Right atrium auricular region (tissue), 2 donors: Measurements from ENCODE around the gene HMOX2. TPM values are rescaled to one million over a fixed set of nuclear protein-coding genes. Genes with fewer than 3 reads are reported as not detected.
A peak's percentile ranks its signal among the peaks of the same experiment; 100 is the strongest.

Experiments used
- DNase-seq: peaks from one replicate; pipeline ENCODE4 v3.0.0-alpha.2; 2019; ENCODE audit warnings: low spot score
- H3K27ac ChIP-seq, 2 donors: fragments of 200-600 bp; sonication (generic); 1 replicate in 1 of 2; 2 replicates in 1 of 2; pipeline ENCODE4 v1.5.1; 2016 to 2019
- H3K27me3 ChIP-seq, 2 donors: fragments of 200-600 bp; sonication (generic); one replicate each; pipeline versions ENCODE4 v1.5.1 to v1.6.0; 2017 to 2019
- H3K36me3 ChIP-seq: fragments of 200-600 bp; sonication (generic); one replicate; pipeline ENCODE4 v1.5.1; 2016
- H3K4me1 ChIP-seq, 2 donors: fragments of 200-600 bp; sonication (generic); one replicate each; pipeline versions ENCODE4 v1.5.1 to v1.6.0; 2017 to 2019
- H3K4me3 ChIP-seq, 2 donors: fragments of 200-600 bp; sonication (generic); 1 replicate in 1 of 2; 2 replicates in 1 of 2; pipeline ENCODE4 v1.5.1; 2017 to 2019; ENCODE audit warnings: mild to moderate bottlenecking in 1 of 2, moderate library complexity in 1 of 2
- H3K9me3 ChIP-seq, 2 donors: fragments of 200-600 bp; sonication (generic); one replicate each; pipeline ENCODE4 v1.5.1; 2019
- CTCF ChIP-seq, 2 donors: fragments of 200-600 bp; sonication (generic); IDR thresholded peaks; one replicate each; pipeline ENCODE4 v1.5.1; 2019; ENCODE audit warnings: antibody characterized with exemption in 2 of 2
- total RNA-seq, 2 donors: library from RNA; depleted of rRNA; stranded (reverse); fragments of >200 nt; gene quantifications; one replicate each; pipeline ENCODE4 v1.1.0, GENCODE V29; 2016

Gene HMOX2
- 100 to 1,000 TPM in 1 of 2 donors, 10 to 100 TPM in 1; 98.7 to 101 TPM for total RNA-seq

- peak in 1 of 2 donors; percentile 49 for TF ChIP-seq CTCF (IDR thresholded peaks at IDR 0.05)
- peaks cover 0 to 40% of the 10 kb centered on the region in 2 donors for H3K4me1 ChIP-seq
Observed at GRCh38 chr16:4475880-4476788, at the start of gene HMOX2. HMOX2 (plus strand) TSS chr16:4476398; CDS start chr16:4505525, 29,127 bp downstream.

GRCh38 chr16:4426722-4427372, 49.4 kb upstream of the HMOX2 start:
- Histone ChIP-seq H3K4me1 (peaks cover 0 to 25% of the 10 kb centered on the region in 2 donors), H3K27me3 (no peaks in the 10 kb centered on the region), H3K9me3 (no peaks in the 10 kb centered on the region), H3K27ac (peak overlapping the region in 1 of 2 donors; percentile 92), H3K4me3 (peak overlapping the region; percentile 93 to 95), H3K36me3 (peaks cover 7% of the 10 kb centered on the region)
- DNase-seq = no peak
- TF ChIP-seq CTCF (IDR thresholded peaks at IDR 0.05) = no peak

More at GRCh38 chr16:4475880-4476788, at the start of gene HMOX2:
- H3K27ac ChIP-seq = peak within 1 kb of the TSS; percentile 95 to 97
- peak within 1 kb of the TSS; percentile 93 to 99 for H3K4me3 ChIP-seq
- H3K27me3 ChIP-seq = no peaks in the 10 kb centered on the region
- no peaks in the 10 kb centered on the region for H3K36me3 ChIP-seq
- H3K9me3 ChIP-seq = no peaks in the 10 kb centered on the region
- DNase-seq = peak; percentile 91

GRCh38 chr16:4428500-4428899, 47.7 kb upstream of the HMOX2 start:
- no peak overlapping the region for H3K27ac ChIP-seq
- peaks cover 11% of the 10 kb centered on the region for H3K36me3 ChIP-seq
- no peaks in the 10 kb centered on the region for H3K9me3 ChIP-seq
- H3K4me1 ChIP-seq = peaks cover 0 to 25% of the 10 kb centered on the region in 2 donors
- DNase-seq = no peak
- no peak for TF ChIP-seq CTCF (IDR thresholded peaks at IDR 0.05)
- no peak overlapping the region for H3K4me3 ChIP-seq
- H3K27me3 ChIP-seq = no peaks in the 10 kb centered on the region

- Histone ChIP-seq H3K4me3 (no peak overlapping the region), H3K9me3 (no peaks in the 10 kb centered on the region), H3K27me3 (no peaks in the 10 kb centered on the region), H3K4me1 (peaks cover 0 to 18% of the 10 kb centered on the region in 2 donors), H3K27ac (no peak overlapping the region), H3K36me3 (peaks cover 28% of the 10 kb centered on the region)
- DNase-seq = no peak
- TF ChIP-seq CTCF (IDR thresholded peaks at IDR 0.05) = no peak
Observed at GRCh38 chr16:4431023-4431422, 45.2 kb upstream of the HMOX2 start.

- no peak for DNase-seq
- no peak overlapping the region for H3K27ac ChIP-seq
- no peaks in the 10 kb centered on the region for H3K9me3 ChIP-seq
- peaks cover 50% of the 10 kb centered on the region for H3K36me3 ChIP-seq
- TF ChIP-seq CTCF (IDR thresholded peaks at IDR 0.05) = no peak
- no peak overlapping the region for H3K4me3 ChIP-seq
- no peaks in the 10 kb centered on the region for H3K27me3 ChIP-seq
- H3K4me1 ChIP-seq = no peaks in the 10 kb centered on the region
Observed at GRCh38 chr16:4433228-4433627, 43.0 kb upstream of the HMOX2 start.
